ENCODE results near the gene PLK1.

PLK1 gene

GRCh38 chr16:23682181-23682580 lies 3.5 kb downstream of the PLK1 start:
- no peak for DNase-seq

GRCh38 chr16:23683487-23683886 lies 4.8 kb downstream of the PLK1 start:
- no peak for DNase-seq

- DNase-seq, result no peak
Measured at GRCh38 chr16:23687034-23687808, 8.5 kb downstream of the PLK1 start.

- DNase-seq, result no peak
Measured at GRCh38 chr16:23689442-23690187, 10.9 kb downstream of the PLK1 start.

- DNase-seq, result no peak
Measured at GRCh38 chr16:23690771-23691482, 12.2 kb downstream of the PLK1 start.

- no peak for DNase-seq
Measured at GRCh38 chr16:23691483-23692189, 12.9 kb downstream of the PLK1 start.

GRCh38 chr16:23692190-23692837 lies 13.6 kb downstream of the PLK1 start:
- no peak for DNase-seq

GRCh38 chr16:23694265-23694643 lies 15.6 kb downstream of the PLK1 start:
- DNase-seq, result no peak

GRCh38 chr16:23694644-23695373 lies 16.1 kb downstream of the PLK1 start:
- DNase-seq, result no peak

- DNase-seq, result no peak
Measured at GRCh38 chr16:23695756-23696155, 17.1 kb downstream of the PLK1 start.

- DNase-seq, result peak; percentile 10 to 31
Measured at GRCh38 chr16:23699100-23699499, 20.4 kb downstream of the PLK1 start.

- no peak for DNase-seq
Measured at GRCh38 chr16:23700093-23700492, 21.4 kb downstream of the PLK1 start.

- no peak for DNase-seq
Measured at GRCh38 chr16:23700509-23700908, 21.8 kb downstream of the PLK1 start.

- no peak for DNase-seq
Measured at GRCh38 chr16:23701045-23701444, 22.4 kb downstream of the PLK1 start.

- no peak for DNase-seq
Measured at GRCh38 chr16:23702951-23703350, 24.3 kb downstream of the PLK1 start.

GRCh38 chr16:23704772-23705516 lies 26.3 kb downstream of the PLK1 start:
- DNase-seq, result no peak

GRCh38 chr16:23705517-23705902 lies 26.8 kb downstream of the PLK1 start:
- DNase-seq, result no peak

GRCh38 chr16:23706439-23706838 lies 27.8 kb downstream of the PLK1 start:
- no peak for DNase-seq

- DNase-seq, result no peak
Measured at GRCh38 chr16:23709536-23709935, 30.8 kb downstream of the PLK1 start.

GRCh38 chr16:23710008-23710407 lies 31.3 kb downstream of the PLK1 start:
- DNase-seq, result no peak

GRCh38 chr16:23710504-23710903 lies 31.8 kb downstream of the PLK1 start:
- DNase-seq, result no peak

Data from CD4-positive, alpha-beta T cell treated with Interleukin-4 for 1 hour (primary cell).